Stomach smooth muscle (tissue), 2 donors: ENCODE measurements around the gene PLXNA4.

Source experiments
- H3K27ac ChIP-seq: one replicate; pipeline ENCODE4 v1.7.0; 2013; ENCODE audit warnings: mild to moderate bottlenecking, low read length, inconsistent platforms
- H3K27me3 ChIP-seq, 2 donors: one replicate each; pipeline ENCODE4 v1.7.0; 2013; ENCODE audit warnings: low read length in 2 of 2; ENCODE audit not compliant: insufficient read depth in 2 of 2, control insufficient read depth in 1 of 2
- H3K36me3 ChIP-seq, 2 donors: one replicate each; pipeline ENCODE4 v1.7.0; 2013; ENCODE audit warnings: low read length in 2 of 2; ENCODE audit not compliant: control insufficient read depth in 2 of 2, insufficient read depth in 2 of 2
- H3K4me1 ChIP-seq: one replicate; pipeline ENCODE4 v1.7.0; 2013; ENCODE audit warnings: low read length; ENCODE audit not compliant: control insufficient read depth, insufficient read depth
- H3K4me3 ChIP-seq, 2 donors: one replicate each; pipeline ENCODE4 v1.7.0; 2013; ENCODE audit warnings: low read length in 2 of 2
- H3K9ac ChIP-seq, 2 donors: one replicate each; pipeline ENCODE4 v1.7.0; 2013; ENCODE audit warnings: low read length in 2 of 2, mild to moderate bottlenecking in 1 of 2
- H3K9me3 ChIP-seq, 2 donors: one replicate each; pipeline ENCODE4 v1.7.0; 2013; ENCODE audit warnings: low read length in 2 of 2; ENCODE audit not compliant: control insufficient read depth in 2 of 2
- donor health status: healthy.
- donor health status: Pancreatic carcinoma.

PLXNA4 gene

DNA sequence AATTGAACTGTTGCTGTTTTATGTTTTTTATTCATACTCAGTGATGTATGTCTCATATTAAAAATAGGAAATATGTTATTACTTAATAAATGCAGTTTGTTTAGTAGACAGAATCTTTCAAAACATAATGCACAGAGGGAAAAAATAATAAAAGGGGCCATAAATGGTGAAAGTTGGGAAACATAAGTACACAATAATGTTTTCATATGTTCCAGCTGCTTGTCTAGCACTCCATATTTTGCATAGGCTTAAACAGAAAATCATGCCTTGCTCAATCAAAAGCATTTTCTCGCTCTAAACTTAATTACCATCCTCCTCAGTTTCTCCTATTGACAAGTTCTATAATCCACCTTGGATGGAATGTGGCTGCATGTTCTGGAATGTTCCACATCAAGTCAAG lies 333.2 kb downstream of the PLXNA4 start:
- Histone ChIP-seq H3K4me3 (no peak overlapping the region), H3K27ac (no peak overlapping the region), H3K9me3 (peaks cover 3% of the 10 kb centered on the region in 2 donors), H3K36me3 (no peaks in the 10 kb centered on the region), H3K4me1 (peaks cover 3% of the 10 kb centered on the region), H3K27me3 (no peaks in the 10 kb centered on the region), H3K9ac (no peak overlapping the region)

- Histone ChIP-seq H3K9ac (no peak overlapping the region), H3K27me3 (no peaks in the 10 kb centered on the region), H3K9me3 (peaks cover 3% of the 10 kb centered on the region in 2 donors), H3K4me3 (no peak overlapping the region), H3K27ac (no peak overlapping the region), H3K4me1 (peaks cover 3% of the 10 kb centered on the region), H3K36me3 (no peaks in the 10 kb centered on the region)
These were observed 334.0 kb downstream of the PLXNA4 start for GRCh38 chr7:132242192-132242812.

GRCh38 chr7:132240821-132241422 lies 335.3 kb downstream of the PLXNA4 start:
- H3K9me3 ChIP-seq, result peaks cover 3% of the 10 kb centered on the region in 2 donors
- H3K36me3 ChIP-seq, result no peaks in the 10 kb centered on the region
- no peaks in the 10 kb centered on the region for H3K27me3 ChIP-seq
- H3K27ac ChIP-seq, result no peak overlapping the region
- H3K9ac ChIP-seq, result no peak overlapping the region
- no peak overlapping the region for H3K4me3 ChIP-seq
- H3K4me1 ChIP-seq, result peaks cover 3% of the 10 kb centered on the region

GRCh38 chr7:132240262-132240661 lies 336.0 kb downstream of the PLXNA4 start:
- peaks cover 0 to 3% of the 10 kb centered on the region in 2 donors for H3K9me3 ChIP-seq
- no peaks in the 10 kb centered on the region for H3K27me3 ChIP-seq
- H3K4me1 ChIP-seq, result peaks cover 3% of the 10 kb centered on the region
- H3K4me3 ChIP-seq, result no peak overlapping the region
- no peaks in the 10 kb centered on the region for H3K36me3 ChIP-seq
- no peak overlapping the region for H3K27ac ChIP-seq
- no peak overlapping the region for H3K9ac ChIP-seq

- H3K27me3 ChIP-seq, result no peaks in the 10 kb centered on the region
- H3K36me3 ChIP-seq, result no peaks in the 10 kb centered on the region
- peaks cover 3% of the 10 kb centered on the region for H3K4me1 ChIP-seq
- no peak overlapping the region for H3K9ac ChIP-seq
- H3K27ac ChIP-seq, result no peak overlapping the region
- no peaks in the 10 kb centered on the region for H3K9me3 ChIP-seq
- no peak overlapping the region for H3K4me3 ChIP-seq
These were observed 336.8 kb downstream of the PLXNA4 start for GRCh38 chr7:132239422-132239994.

- Histone ChIP-seq H3K27ac (no peak overlapping the region), H3K4me1 (no peaks in the 10 kb centered on the region), H3K9me3 (no peaks in the 10 kb centered on the region), H3K36me3 (no peaks in the 10 kb centered on the region), H3K27me3 (no peaks in the 10 kb centered on the region), H3K9ac (no peak overlapping the region), H3K4me3 (no peak overlapping the region)
These were observed 341.6 kb downstream of the PLXNA4 start for GRCh38 chr7:132234711-132235110.

DNA sequence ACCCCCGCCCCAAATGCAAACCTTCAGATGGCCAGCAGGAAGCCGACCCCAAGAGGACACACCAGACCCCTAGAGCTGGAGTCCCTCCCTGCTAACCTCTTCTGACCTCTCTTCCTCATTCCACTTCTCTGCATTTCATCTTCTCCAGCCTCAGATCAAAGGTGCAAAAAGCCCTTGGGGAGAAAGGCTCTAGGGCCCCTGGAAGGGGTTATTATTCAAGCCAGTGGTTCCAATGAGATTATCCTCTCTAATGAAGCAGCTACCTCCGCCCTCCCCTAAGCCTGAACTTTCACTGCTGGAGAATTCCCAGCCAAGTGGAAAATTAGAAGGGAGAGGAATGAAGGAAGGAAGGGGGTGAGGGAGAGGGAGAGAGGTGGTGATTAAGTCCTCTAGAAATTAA lies 343.9 kb downstream of the PLXNA4 start:
- Histone ChIP-seq H3K4me1 (no peaks in the 10 kb centered on the region), H3K36me3 (no peaks in the 10 kb centered on the region), H3K4me3 (no peak overlapping the region)

GRCh38 chr7:132230462-132230861 lies 345.8 kb downstream of the PLXNA4 start:
- H3K27me3 ChIP-seq, result no peaks in the 10 kb centered on the region
- no peak overlapping the region for H3K27ac ChIP-seq
- no peaks in the 10 kb centered on the region for H3K9me3 ChIP-seq
- H3K4me3 ChIP-seq, result no peak overlapping the region
- no peak overlapping the region for H3K9ac ChIP-seq
- H3K4me1 ChIP-seq, result no peaks in the 10 kb centered on the region
- H3K36me3 ChIP-seq, result peaks cover 0 to 2% of the 10 kb centered on the region in 2 donors

More for the DNA sequence above, 343.9 kb downstream of the PLXNA4 start:
- Histone ChIP-seq H3K9me3 (no peaks in the 10 kb centered on the region), H3K9ac (no peak overlapping the region), H3K27ac (no peak overlapping the region), H3K27me3 (no peaks in the 10 kb centered on the region)

DNA sequence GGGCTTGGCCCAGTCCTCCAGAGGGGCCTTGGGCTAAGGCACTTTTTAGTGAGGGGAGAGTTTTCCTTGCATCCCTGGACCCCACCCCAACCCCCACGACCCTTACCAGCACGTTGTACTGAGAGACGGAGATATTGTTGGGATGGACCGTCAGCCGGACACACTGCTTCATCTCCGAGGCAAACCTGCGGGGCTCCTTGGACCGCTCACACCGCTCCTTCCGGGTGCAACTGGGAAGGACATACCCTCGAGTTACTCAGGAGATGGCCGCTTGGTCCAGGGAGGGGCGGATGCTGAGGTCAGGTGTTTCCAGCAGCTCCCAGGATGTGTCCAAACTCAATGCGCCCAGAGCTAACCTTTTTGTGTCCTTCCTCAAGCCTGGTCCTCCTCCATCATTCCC lies 348.0 kb downstream of the PLXNA4 start:
- no peaks in the 10 kb centered on the region for H3K4me1 ChIP-seq
- H3K36me3 ChIP-seq, result peaks cover 0 to 2% of the 10 kb centered on the region in 2 donors
- H3K27me3 ChIP-seq, result no peaks in the 10 kb centered on the region
- no peak overlapping the region for H3K4me3 ChIP-seq
- H3K9ac ChIP-seq, result no peak overlapping the region
- no peaks in the 10 kb centered on the region for H3K9me3 ChIP-seq
- H3K27ac ChIP-seq, result no peak overlapping the region

DNA sequence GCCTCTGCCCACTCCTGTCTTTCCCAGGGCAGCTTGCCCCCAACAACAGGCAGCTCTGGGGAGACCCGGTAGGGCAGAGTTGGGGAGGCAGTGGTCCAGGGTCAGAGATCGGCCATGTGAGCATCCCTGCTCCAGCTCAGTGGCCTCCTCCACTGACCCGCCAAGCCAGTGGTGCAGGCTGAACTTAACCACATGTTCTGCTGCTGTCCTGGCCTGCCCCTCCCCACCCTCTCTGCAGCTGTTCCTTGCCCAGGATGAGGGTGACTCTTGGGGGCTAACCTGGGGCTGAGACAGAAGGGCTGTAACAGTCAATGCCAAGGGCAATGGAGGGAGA lies 349.3 kb downstream of the PLXNA4 start:
- H3K36me3 ChIP-seq, result peaks cover 0 to 2% of the 10 kb centered on the region in 2 donors
- H3K4me1 ChIP-seq, result no peaks in the 10 kb centered on the region
- H3K27me3 ChIP-seq, result no peaks in the 10 kb centered on the region
- H3K9ac ChIP-seq, result no peak overlapping the region
- no peak overlapping the region for H3K27ac ChIP-seq
- no peaks in the 10 kb centered on the region for H3K9me3 ChIP-seq
- no peak overlapping the region for H3K4me3 ChIP-seq
